Measurements from ENCODE around the gene NXPH4.

DNA sequence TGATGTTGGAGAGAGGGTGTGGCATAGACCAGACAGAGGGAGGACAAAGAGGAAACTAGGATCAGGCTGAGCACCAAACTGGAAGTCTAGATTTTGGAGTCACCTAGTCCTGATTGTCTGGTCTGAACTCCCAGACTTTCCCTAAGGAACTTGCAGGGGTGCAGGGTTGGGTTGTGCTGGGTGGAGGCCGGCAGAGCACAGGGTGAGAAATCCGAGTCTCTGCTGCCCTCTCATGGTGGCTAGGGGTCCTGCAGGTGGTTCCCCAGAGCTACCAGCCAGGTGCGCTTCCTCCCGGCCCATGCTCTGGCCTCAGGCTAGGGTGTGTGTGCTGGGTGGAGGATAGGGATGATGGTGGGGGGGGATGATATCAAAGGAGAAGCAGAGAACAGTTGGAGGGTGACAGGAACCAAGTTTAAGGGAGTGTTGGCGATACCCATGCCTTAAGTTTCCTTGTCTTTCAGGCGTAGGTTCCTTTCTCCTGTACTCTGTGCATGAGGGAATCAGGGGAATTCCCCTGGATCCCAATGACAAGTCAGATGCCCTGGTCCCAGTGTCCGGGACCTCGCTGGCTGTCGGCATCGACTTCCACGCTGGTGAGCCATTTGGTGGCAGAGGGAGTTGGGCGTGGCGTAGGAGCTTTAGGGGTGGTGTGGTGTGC, 33.5 kb upstream of the NXPH4 start:
- TF ChIP-seq, protein P1, sequence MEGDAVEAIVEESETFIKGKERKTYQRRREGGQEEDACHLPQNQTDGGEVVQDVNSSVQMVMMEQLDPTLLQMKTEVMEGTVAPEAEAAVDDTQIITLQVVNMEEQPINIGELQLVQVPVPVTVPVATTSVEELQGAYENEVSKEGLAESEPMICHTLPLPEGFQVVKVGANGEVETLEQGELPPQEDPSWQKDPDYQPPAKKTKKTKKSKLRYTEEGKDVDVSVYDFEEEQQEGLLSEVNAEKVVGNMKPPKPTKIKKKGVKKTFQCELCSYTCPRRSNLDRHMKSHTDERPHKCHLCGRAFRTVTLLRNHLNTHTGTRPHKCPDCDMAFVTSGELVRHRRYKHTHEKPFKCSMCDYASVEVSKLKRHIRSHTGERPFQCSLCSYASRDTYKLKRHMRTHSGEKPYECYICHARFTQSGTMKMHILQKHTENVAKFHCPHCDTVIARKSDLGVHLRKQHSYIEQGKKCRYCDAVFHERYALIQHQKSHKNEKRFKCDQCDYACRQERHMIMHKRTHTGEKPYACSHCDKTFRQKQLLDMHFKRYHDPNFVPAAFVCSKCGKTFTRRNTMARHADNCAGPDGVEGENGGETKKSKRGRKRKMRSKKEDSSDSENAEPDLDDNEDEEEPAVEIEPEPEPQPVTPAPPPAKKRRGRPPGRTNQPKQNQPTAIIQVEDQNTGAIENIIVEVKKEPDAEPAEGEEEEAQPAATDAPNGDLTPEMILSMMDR (IDR thresholded peaks at IDR 0.05), result peak; percentile 85 to 98 (median 94)
- TF ChIP-seq POLR2A (IDR thresholded peaks at IDR 0.05), result no peak

All from esophagus squamous epithelium (tissue), 4 donors.